GM21367 (cell line): Measurements from ENCODE around the gene EPYC.

Experiments used
- ATAC-seq: cut with Tn5 transposase; IDR thresholded peaks from one replicate; pipeline ENCODE4 v1.9.1; 2021; ENCODE audit not compliant: unreplicated experiment

Gene EPYC, protein sequence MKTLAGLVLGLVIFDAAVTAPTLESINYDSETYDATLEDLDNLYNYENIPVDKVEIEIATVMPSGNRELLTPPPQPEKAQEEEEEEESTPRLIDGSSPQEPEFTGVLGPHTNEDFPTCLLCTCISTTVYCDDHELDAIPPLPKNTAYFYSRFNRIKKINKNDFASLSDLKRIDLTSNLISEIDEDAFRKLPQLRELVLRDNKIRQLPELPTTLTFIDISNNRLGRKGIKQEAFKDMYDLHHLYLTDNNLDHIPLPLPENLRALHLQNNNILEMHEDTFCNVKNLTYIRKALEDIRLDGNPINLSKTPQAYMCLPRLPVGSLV

GRCh38 chr12:91004872-91005271 lies at the start of gene EPYC:
Gene EPYC (minus strand): TSS chr12:91004972. CDS start chr12:91002565, 2,407 bp downstream.
- ATAC-seq: no peak

DNA sequence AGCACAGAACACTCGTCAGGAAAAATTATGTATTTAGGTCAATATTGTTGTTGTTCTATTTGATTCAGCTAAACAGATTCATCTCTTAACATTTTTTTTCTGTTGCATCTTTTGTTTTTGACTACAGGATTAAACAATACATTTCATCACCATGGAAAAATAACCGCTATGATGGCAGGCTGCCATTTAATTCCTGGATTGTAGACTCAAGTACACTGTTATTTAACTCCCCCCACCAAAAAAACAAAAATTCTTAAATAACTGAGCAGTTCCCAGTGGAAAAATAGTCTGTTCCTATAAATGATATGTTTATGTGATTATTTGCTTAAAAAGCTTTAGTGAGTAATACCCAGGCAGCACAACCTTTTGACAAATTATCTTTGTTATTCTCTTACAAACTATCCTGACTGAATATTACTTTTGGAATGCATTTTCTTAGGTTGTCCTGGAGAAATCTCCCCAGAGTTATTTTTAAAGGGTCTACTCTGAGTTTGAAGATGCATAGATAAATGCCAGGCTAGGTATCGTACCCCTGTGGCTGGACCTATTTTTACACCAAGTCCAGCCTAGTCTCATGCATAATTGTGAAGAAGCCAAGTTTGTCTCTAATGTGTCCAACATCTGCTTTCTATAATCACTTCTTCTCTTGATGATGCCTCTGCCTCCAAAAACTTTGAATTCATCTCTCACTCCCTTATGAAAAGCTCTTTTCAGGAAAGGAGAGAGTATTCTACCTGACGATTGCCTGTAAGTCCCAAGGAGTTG lies 49.4 kb upstream of the EPYC start:
- ATAC-seq: no peak

DNA sequence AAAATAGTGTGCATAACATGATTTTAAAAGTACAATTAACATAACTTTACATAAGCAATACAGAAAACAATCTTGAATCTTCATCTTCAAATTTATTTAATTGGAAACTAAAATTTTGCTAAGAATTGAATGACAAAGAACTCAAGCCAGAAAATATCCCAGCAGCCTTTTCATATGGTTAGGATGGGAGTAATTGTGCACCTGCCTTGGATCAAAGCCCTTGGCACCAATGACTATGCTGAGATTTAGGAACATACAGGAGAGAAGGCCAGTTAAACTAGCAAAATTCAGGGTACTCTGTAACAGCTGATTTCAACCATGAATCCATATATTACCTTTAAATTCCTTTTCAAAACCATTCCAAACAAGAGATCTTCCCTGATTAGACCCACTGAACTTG lies 47.3 kb upstream of the EPYC start:
- no peak for ATAC-seq

DNA sequence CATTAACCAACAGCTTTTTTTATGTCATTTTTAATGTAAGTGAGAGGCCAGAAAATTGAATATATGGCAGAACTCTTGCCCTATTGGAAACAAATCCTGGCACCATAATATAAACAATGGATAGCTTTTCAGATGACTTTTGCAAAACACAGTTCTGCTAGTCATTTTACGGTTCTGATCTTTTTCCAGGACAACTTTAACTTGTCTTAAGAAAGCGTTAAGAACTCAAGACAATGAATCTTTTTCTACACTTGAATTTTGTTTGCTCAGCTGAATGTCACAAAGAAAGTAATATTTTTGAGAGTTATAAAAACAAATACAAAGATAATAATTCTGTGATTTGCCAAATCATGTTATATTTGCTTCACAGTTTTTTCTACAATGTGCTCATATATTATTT lies 39.8 kb upstream of the EPYC start:
- no peak for ATAC-seq

GRCh38 chr12:91043408-91043807 lies 38.6 kb upstream of the EPYC start:
- no peak for ATAC-seq

- no peak for ATAC-seq
Observed at GRCh38 chr12:91040096-91040755, 35.5 kb upstream of the EPYC start.

DNA sequence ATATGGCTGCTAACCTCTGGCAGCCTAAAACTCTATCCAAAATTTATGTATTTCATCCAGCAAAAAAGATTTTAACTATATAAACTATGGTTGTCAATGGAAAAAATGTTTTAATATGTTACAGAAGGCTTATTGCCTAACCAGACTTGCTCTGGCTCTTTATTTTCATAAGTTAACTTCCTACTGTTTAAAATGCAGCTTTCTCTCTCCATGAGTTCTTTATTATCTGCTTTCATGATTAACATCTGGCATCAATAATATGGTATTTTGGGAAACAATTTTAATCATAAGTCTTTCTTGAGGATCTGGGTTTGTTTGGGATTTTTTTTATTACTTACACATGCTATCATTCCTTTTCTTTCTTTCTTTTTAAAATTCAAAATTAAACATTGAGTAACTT lies 32.5 kb upstream of the EPYC start:
- no peak for ATAC-seq

GRCh38 chr12:91033251-91033650 lies 28.5 kb upstream of the EPYC start:
- no peak for ATAC-seq

DNA sequence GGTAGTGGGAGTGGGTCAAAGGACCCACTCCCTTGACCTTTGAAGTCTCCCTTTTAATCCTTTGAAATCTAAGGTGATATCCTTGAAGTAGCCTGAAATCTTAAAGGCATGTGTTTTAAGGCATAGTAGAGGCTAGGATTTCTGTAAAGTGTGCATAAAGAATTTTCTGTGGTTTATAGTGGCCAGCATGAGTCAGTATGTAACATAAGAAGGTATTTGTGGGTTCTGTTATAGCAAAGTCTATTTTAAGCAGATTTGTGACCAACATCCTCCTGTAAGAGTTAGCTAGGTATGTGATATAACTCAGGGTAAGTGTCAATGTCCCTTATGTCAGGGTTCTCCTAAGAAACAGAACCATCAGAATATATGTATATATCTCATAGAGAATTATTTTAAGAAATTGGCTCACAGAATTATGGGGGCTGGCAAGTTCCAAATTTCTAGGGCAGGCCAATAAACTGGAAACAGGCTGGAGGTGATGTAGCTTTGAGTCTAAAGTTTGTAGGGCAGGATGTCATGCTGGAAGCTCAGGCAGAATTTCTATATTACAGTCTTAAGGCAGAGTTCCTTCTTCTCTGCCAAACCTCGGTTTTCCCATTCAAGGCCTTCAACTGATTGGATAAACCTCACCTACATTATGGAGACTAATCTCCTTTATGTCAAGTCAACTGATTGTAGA lies 18.7 kb upstream of the EPYC start:
- peak; percentile 72 for ATAC-seq

GRCh38 chr12:91021076-91021475 lies 16.3 kb upstream of the EPYC start:
- ATAC-seq: no peak

- no peak for ATAC-seq
Observed at GRCh38 chr12:91019455-91019854, 14.7 kb upstream of the EPYC start.

GRCh38 chr12:91017511-91018263 lies 12.9 kb upstream of the EPYC start:
- ATAC-seq: no peak

- no peak for ATAC-seq
Observed at GRCh38 chr12:91017043-91017442, 12.3 kb upstream of the EPYC start.

GRCh38 chr12:91009319-91009950 lies 4.7 kb upstream of the EPYC start:
- peak; percentile 81 for ATAC-seq

DNA sequence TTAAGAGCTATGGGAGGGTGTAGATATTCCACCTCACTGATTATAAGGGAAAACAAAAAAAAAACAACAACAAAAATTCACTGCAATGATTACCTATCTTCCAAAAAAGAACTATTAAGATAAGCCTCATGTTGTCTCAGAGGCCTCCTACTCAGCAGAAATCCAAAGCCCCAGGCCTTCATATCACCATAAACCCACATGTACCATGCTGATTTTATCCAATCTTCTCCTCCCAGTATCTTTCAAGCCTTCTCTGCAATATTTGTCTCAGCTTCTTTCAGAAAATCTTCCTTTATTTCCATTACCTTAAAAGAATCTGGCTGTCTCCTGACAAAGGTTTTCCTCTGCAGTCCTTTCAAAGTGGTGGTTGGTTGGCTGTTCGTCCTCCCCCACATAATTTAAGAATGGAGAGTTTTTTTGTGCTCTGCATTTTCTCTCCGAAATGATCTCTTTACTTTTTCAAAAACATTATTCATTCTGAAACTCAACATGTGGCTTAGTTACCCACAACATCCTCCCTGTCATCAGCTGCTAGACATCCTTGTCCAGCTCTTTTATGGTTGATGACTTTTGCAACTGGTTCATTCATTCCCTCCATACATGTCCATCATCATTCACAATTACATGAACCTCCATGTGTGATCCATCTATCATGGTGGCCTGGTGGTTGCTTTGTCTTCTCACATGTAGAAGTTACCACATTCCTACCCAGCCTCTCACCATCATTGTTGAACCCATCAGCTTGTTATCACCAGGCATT lies 2.9 kb upstream of the EPYC start:
- ATAC-seq: peak; percentile 84

GRCh38 chr12:91003737-91004136 lies 1.0 kb downstream of the EPYC start:
- no peak for ATAC-seq

GRCh38 chr12:91001306-91001705 lies 3.5 kb downstream of the EPYC start:
- no peak for ATAC-seq

DNA sequence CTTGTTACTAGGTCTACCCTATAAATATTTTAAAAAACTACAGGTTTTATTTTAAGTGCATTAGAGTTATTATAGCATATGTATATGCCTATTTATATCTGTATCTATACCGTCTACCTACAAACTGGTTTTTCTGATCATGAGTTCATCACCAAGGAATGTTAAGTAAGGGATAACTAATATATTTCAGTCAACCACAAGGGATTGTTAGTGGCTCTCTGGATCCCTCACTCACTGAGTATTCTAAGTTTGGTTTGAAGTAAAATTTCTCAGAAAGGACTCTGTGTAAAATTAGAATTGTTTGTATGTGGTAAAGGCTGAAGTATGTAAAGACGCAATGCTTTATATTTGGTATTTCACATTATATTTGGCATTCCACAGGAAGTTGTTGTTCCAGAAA lies 4.8 kb downstream of the EPYC start:
- no peak for ATAC-seq

- ATAC-seq: no peak
Observed at GRCh38 chr12:90999527-90999926, 5.2 kb downstream of the EPYC start.
